Lung (tissue), 12 donors: ENCODE results near the gene CPPED1. TPM values are rescaled to one million over a fixed set of nuclear protein-coding genes. Genes with fewer than 3 reads are reported as not detected.

Source experiments
- ATAC-seq: fragments of 200-7000 bp; cut with Tn5 transposase; one replicate; pipeline ENCODE4 v1.9.1; 2020; ENCODE audit warnings: moderate number of reproducible peaks; ENCODE audit not compliant: insufficient read depth, low FRiP score
- DNase-seq, 3 donors: peaks; one replicate each; pipeline ENCODE4 v3.0.0-alpha.2; 2013 to 2017
- H3K27ac ChIP-seq, 2 donors: one replicate each; pipeline ENCODE4 v1.5.1; 2013; ENCODE audit warnings: mild to moderate bottlenecking in 2 of 2, moderate library complexity in 2 of 2, control low read depth in 1 of 2, inconsistent platforms in 1 of 2, low read depth in 1 of 2, low read length in 1 of 2
- H3K27me3 ChIP-seq, 3 donors: one replicate each; pipeline ENCODE4 v1.5.1; 2013; ENCODE audit warnings: low read length in 2 of 3; ENCODE audit not compliant: control insufficient read depth in 3 of 3, insufficient read depth in 3 of 3
- H3K36me3 ChIP-seq, 4 donors: one replicate each; pipeline ENCODE4 v1.5.1; 2013; ENCODE audit warnings: low read length in 4 of 4, mild to moderate bottlenecking in 1 of 4, moderate library complexity in 1 of 4; ENCODE audit not compliant: control insufficient read depth in 4 of 4, insufficient read depth in 4 of 4
- H3K4me1 ChIP-seq, 5 donors: one replicate each; pipeline ENCODE4 v1.5.1; 2013; ENCODE audit warnings: low read length in 5 of 5, mild to moderate bottlenecking in 2 of 5, moderate library complexity in 1 of 5; ENCODE audit not compliant: control insufficient read depth in 5 of 5, insufficient read depth in 5 of 5
- H3K4me3 ChIP-seq: one replicate; pipeline ENCODE4 v1.5.1; 2013; ENCODE audit warnings: mild to moderate bottlenecking, control low read depth, moderate library complexity
- H3K9ac ChIP-seq, 2 donors: one replicate each; pipeline ENCODE4 v1.5.1; 2013; ENCODE audit warnings: low read length in 2 of 2, control low read depth in 1 of 2; ENCODE audit not compliant: insufficient read depth in 1 of 2
- H3K9me3 ChIP-seq, 4 donors: one replicate each; pipeline ENCODE4 v1.5.1; 2013; ENCODE audit warnings: low read length in 3 of 4, mild to moderate bottlenecking in 1 of 4, moderate library complexity in 1 of 4; ENCODE audit not compliant: control insufficient read depth in 4 of 4, insufficient read depth in 3 of 4
- CTCF ChIP-seq: IDR thresholded peaks from 2 replicates; pipeline ENCODE4 v1.5.1; 2012; ENCODE audit warnings: mild to moderate bottlenecking; ENCODE audit errors: control extremely low read depth, extremely low read depth
- WGBS, 2 donors: extraction: QIAGEN DNeasy Blood & Tissue Kit; methylation state at CpG; one replicate each; pipeline ENCODE4 v1.1.7; 2013; 5-methylcytosine and 5-hydroxymethylcytosine counted together
- polyA plus RNA-seq, 2 donors: library from polyadenylated mRNA; stranded (reverse); fragments of 200-250 nt; gene quantifications; one replicate each; pipeline ENCODE4 v1.2.1, GENCODE V29; 2013
- total RNA-seq, 2 donors: library from RNA; depleted of rRNA in 1 of 2; stranded (reverse); fragments of >200 nt in 1 of 2; gene quantifications; one replicate each; pipeline ENCODE4 v1.2.1, GENCODE V29; 2014 to 2021
- donor health status: control.
- donor health status: control.
- donor health status: Bipolar disorder and iron deficiency.
- donor health status: healthy.
- donor health status: DM: yes; HTN: yes; CAD: no.

CPPED1 gene
- total and polyA plus RNA-seq, 4 donors: 9.8 to 32.5 (median 14.2) TPM

DNA sequence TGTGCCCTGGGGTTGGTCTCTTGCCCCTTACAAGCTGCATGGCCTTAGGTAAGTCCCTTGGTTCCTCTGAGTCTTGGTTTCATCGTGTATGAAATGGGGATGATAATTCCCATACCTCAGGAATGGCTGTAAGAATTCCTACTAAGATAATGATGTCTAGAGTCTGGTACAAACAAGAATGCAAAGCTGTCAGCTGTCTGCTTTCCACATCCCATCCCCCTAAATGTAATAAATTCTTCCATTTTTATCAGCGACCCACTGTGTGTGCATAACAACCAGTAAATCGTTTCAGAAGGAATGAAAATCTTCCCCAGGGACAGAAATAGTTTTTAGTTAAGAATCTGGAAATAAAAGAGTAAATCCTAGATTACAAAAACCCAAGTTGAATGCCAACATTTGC lies 95.4 kb downstream of the CPPED1 start:
- 83 to 88% methylated on average over 3 of the region's 3 CpGs for WGBS, 2 donors

GRCh38 chr16:12706628-12707027 lies 97.1 kb downstream of the CPPED1 start:
- DNase-seq (no peak), ATAC-seq (no peak)
- H3K9ac ChIP-seq: no peak overlapping the region
- H3K4me1 ChIP-seq: no peaks in the 10 kb centered on the region
- peaks cover 0 to 6% (median 0%) of the 10 kb centered on the region in 4 donors for H3K36me3 ChIP-seq
- no peaks in the 10 kb centered on the region for H3K27me3 ChIP-seq
- no peaks in the 10 kb centered on the region for H3K9me3 ChIP-seq
- TF ChIP-seq CTCF: no peak
- H3K4me3 ChIP-seq: no peak overlapping the region
- H3K27ac ChIP-seq: no peak overlapping the region
- WGBS, 2 donors: 95% methylated on average over 6 of the region's 6 CpGs

More for the DNA sequence above, 95.4 kb downstream of the CPPED1 start:
- H3K9ac ChIP-seq: no peak overlapping the region
- H3K27ac ChIP-seq: no peak overlapping the region
- no peak overlapping the region for H3K4me3 ChIP-seq
- H3K4me1 ChIP-seq: no peaks in the 10 kb centered on the region
- H3K36me3 ChIP-seq: peaks cover 0 to 6% (median 0%) of the 10 kb centered on the region in 4 donors
- H3K9me3 ChIP-seq: peaks cover 0 to 2% (median 0%) of the 10 kb centered on the region in 4 donors
- no peak for TF ChIP-seq CTCF
- DNase-seq (no peak), ATAC-seq (no peak)
- H3K27me3 ChIP-seq: no peaks in the 10 kb centered on the region

DNA sequence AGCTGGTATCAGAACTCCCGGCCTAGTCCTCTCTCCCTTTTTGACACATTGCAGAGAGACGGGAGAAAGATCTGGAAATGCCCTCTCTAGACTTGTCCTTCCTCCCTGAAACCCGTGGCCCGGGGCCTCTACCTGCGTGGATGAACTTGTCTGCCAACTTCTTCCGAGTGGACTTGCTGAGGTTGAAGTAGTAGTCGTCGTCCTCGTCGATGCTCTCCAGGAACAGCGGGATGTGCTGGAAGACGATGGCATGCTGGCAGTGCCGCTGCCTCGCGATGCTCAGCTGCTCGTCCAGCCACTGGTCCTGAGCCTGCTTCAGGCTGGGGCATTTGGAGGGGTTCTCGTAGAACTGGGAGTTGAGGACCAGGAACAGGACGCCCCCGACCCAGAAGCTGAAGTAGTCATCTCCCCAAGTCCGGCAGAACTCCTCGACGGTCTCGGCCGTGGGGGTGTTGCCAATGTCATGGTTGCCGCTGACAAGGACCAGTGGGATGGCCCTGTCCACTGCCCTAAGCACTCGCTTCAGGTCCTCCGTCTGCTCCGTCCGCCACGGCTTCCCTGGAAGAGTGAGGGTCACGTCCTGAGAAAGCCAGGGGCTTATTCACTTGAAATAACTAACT lies 99.1 kb downstream of the CPPED1 start:
- Histone ChIP-seq H3K4me3 (no peak overlapping the region), H3K4me1 (no peaks in the 10 kb centered on the region), H3K36me3 (peaks cover 0 to 6% (median 0%) of the 10 kb centered on the region in 4 donors), H3K27me3 (no peaks in the 10 kb centered on the region), H3K9ac (no peak overlapping the region), H3K9me3 (no peaks in the 10 kb centered on the region), H3K27ac (no peak overlapping the region)
- WGBS, 2 donors: 93 to 96% methylated on average over 31 of the region's 31 CpGs
- DNase-seq (no peak), ATAC-seq (no peak)
- TF ChIP-seq CTCF: no peak

DNA sequence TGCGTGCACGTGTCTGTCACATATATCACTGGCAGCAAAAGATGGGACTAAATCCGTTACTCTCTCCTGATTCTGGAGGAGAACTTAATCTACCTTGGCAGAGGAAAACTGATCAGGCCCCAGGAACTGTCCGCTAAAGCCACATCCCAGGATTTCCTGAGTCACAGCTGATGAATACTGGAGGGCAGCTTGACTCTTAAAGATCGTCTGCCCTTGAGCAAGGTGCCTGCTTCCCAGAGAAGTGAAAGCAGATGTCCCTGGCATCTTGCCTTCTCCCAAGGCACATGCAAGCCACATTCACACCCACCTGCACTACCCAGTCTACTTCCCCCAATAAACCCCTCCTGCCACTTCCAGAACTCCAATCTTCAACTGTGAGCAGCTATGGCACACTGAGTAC lies 99.8 kb downstream of the CPPED1 start:
- Histone ChIP-seq H3K27me3 (no peaks in the 10 kb centered on the region), H3K9me3 (no peaks in the 10 kb centered on the region), H3K27ac (no peak overlapping the region), H3K9ac (no peak overlapping the region), H3K36me3 (peaks cover 0 to 6% (median 0%) of the 10 kb centered on the region in 4 donors), H3K4me1 (no peaks in the 10 kb centered on the region), H3K4me3 (no peak overlapping the region)
- no peak for ATAC-seq
- 78 to 80% methylated on average over 5 of the region's 5 CpGs for WGBS, 2 donors
- no peak for DNase-seq
- TF ChIP-seq CTCF: no peak
